ENCODE data around the gene TFCP2. TPM values are rescaled to one million over a fixed set of nuclear protein-coding genes. Genes with fewer than 3 reads are reported as not detected.
A peak's percentile ranks its signal among the peaks of the same experiment; 100 is the strongest.

The TFCP2 gene
- total RNA-seq, 1 experiment from 2014 or later = 27.3 TPM

DNA sequence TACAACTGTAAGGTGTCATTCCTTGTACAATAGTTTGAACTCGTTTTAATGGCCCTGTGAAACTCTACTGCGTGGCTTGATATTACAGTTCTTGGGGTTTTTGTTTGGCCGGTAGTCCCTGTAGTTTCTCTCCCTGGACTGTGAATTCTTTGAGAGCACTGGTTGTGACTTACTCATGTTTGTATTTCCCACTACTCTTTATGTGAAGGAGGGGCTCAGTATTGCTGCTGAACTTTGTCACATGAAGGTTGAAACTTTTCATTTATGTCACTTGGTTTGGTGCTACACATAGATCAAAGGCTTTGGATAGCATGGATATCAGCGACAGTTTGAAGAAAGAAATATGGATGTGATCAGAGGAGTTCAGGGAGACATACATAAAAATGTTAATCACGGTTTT is 46.4 kb upstream of the TFCP2 start:
- ATAC-seq = no peak
- no peaks in the 10 kb centered on the region for H4K20me1 ChIP-seq (ENCODE audit: low read length)
- no TSS peak for BruUV-seq (replicated peaks)
- intact Hi-C loops (cut with micrococcal nuclease) = no loop called here
- H3F3A ChIP-seq (ENCODE audit: low read length, unreplicated experiment) = no peaks in the 10 kb centered on the region
- H3K4me3 ChIP-seq (ENCODE audit: low read length) = no peak overlapping the region
- POLR2A ChIA-PET (ENCODE audit: unreplicated experiment) = no interaction called here
- no peaks in the 10 kb centered on the region for H3K79me2 ChIP-seq (ENCODE audit: low read length)
- H2AFZ ChIP-seq (ENCODE audit: low read length) = no peak overlapping the region
- CTCF ChIA-PET = no interaction called here
- no peak for DNase-seq
- H3K4me1 ChIP-seq (ENCODE audit: insufficient read depth, low read length) = no peaks in the 10 kb centered on the region
- H3K9me3 ChIP-seq (ENCODE audit: low read length) = no peaks in the 10 kb centered on the region
- no peaks in the 10 kb centered on the region for H3K27me3 ChIP-seq (ENCODE audit: low read length)
- TF ChIP-seq EZH2 (IDR thresholded peaks at IDR 0.05; ENCODE audit: low read length, unreplicated experiment) (no peak), EZH2phosphoT487 (IDR thresholded peaks at IDR 0.05; ENCODE audit: borderline replicate concordance, low read length) (no peak)
- TF ChIP-seq, protein P1, sequence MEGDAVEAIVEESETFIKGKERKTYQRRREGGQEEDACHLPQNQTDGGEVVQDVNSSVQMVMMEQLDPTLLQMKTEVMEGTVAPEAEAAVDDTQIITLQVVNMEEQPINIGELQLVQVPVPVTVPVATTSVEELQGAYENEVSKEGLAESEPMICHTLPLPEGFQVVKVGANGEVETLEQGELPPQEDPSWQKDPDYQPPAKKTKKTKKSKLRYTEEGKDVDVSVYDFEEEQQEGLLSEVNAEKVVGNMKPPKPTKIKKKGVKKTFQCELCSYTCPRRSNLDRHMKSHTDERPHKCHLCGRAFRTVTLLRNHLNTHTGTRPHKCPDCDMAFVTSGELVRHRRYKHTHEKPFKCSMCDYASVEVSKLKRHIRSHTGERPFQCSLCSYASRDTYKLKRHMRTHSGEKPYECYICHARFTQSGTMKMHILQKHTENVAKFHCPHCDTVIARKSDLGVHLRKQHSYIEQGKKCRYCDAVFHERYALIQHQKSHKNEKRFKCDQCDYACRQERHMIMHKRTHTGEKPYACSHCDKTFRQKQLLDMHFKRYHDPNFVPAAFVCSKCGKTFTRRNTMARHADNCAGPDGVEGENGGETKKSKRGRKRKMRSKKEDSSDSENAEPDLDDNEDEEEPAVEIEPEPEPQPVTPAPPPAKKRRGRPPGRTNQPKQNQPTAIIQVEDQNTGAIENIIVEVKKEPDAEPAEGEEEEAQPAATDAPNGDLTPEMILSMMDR (conservative IDR thresholded peaks at IDR 0.05; ENCODE audit: low read depth, low read length) = no peak
- H3K9me2 ChIP-seq (replicated peaks; ENCODE audit: low read length) = no peaks in the 10 kb centered on the region
- no peak overlapping the region for H3K27ac ChIP-seq (ENCODE audit: low read length)
- H3K9ac ChIP-seq (ENCODE audit: low read length) = no peak overlapping the region
- no peaks in the 10 kb centered on the region for H3K36me3 ChIP-seq (ENCODE audit: low read depth, low read length)
- H3K4me2 ChIP-seq (ENCODE audit: low read length) = no peak overlapping the region

DNA sequence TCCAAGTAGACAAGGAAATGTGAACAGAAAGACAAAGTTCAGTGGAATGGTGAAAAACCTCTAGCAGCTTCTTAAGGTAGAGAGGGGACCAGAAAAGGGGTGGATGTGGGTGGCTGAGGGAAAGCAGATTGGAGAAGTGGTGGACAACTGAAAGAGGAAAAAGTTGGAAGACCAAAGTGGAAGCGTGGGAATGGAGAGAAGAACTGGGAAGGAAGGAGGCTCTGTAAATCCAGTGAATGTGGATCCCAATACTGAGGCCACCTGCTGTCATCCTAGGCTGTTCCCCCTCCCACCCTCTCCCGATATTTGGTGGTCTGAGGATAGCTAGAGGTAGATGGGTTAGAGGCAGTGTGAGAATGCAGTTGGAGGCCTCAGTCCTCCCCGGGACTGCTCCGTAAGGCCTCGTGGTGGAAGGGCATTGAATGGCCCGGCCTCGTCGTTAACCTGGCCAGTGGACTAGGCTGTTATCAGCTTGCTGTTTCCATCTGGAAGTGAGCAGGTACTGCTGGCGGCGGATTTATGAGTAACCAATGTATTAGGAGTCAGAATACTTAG is 45.7 kb upstream of the TFCP2 start:
- Histone ChIP-seq H4K20me1 (ENCODE audit: low read length) (no peaks in the 10 kb centered on the region), H3K27me3 (ENCODE audit: low read length) (no peaks in the 10 kb centered on the region), H2AFZ (ENCODE audit: low read length) (peak overlapping the region; percentile 79), H3K9ac (ENCODE audit: low read length) (peak overlapping the region; percentile 59), H3K4me2 (ENCODE audit: low read length) (peak overlapping the region; percentile 80), H3K9me2 (replicated peaks; ENCODE audit: low read length) (no peaks in the 10 kb centered on the region), H3K9me3 (ENCODE audit: low read length) (no peaks in the 10 kb centered on the region), H3K4me1 (ENCODE audit: insufficient read depth, low read length) (no peaks in the 10 kb centered on the region), H3K4me3 (ENCODE audit: low read length) (peak overlapping the region; percentile 66), H3F3A (ENCODE audit: low read length, unreplicated experiment) (no peaks in the 10 kb centered on the region), H3K36me3 (ENCODE audit: low read depth, low read length) (no peaks in the 10 kb centered on the region), H3K79me2 (ENCODE audit: low read length) (no peaks in the 10 kb centered on the region), H3K27ac (ENCODE audit: low read length) (no peak overlapping the region)
- no peak for TF ChIP-seq EZH2 (IDR thresholded peaks at IDR 0.05; ENCODE audit: low read length, unreplicated experiment)
- TF ChIP-seq, protein P1 (conservative IDR thresholded peaks at IDR 0.05; ENCODE audit: low read depth, low read length) = no peak
- TF ChIP-seq EZH2phosphoT487 (IDR thresholded peaks at IDR 0.05; ENCODE audit: borderline replicate concordance, low read length) = no peak
- no TSS peak for BruUV-seq (replicated peaks)
- ATAC-seq (no peak), DNase-seq (no peak)
- intact Hi-C loops (cut with micrococcal nuclease) = no loop called here
- CTCF ChIA-PET = interaction anchor here (0.5 kb wide), 1 partner anchor 8 kb away, joined by 7 read pairs; no protein-coding TSS in a partner anchor
- POLR2A ChIA-PET (ENCODE audit: unreplicated experiment) = interaction anchor here (0.6 kb wide), 1 partner anchor 20 kb away, joined by 3 read pairs; the partner anchor contains the start of gene DAZAP2

DNA sequence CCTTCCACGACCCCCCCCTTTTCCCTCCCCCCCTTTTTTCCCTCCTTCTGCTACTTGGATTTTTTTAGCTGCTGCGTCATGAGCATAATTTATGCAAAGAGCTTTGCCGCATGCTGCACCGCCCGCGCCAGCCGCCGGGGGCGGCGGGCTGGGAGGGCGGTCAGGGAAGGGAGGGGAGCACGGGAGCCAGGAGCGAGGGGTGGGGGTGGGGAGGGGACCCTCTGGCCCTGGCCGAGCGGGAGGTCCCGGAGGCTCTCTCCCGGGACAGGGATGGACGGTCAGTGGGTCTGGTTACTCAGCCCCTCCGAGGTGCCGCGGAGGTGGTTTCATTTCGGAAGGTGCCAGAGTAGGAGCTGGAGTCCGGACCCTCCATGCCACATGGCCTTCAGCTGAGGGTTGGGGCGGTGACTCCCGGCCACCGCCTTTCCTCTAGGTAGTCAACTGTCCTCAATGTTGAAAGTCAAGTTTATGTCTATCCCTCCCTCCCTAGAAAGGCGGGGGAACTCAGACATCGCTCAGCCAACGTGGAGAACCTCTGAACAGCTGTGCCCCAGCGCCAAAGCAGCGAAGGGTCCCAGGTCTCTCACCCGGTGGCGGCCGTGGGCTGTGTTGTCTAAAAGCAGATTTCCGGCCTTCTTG is 45.2 kb upstream of the TFCP2 start, which contains the start of gene POU6F1:
Gene POU6F1, minus strand, starts transcription at position 95 of the 639 bp plus-strand sequence. CDS start 11,226 bp downstream, outside the sequence.
- peak within 1 kb of the TSS; percentile 79 for H2AFZ ChIP-seq (ENCODE audit: low read length)
- BruUV-seq (replicated peaks) = no TSS peak
- CTCF ChIA-PET = interaction anchor here (0.5 kb wide), 1 partner anchor 9 kb away, joined by 7 read pairs; no protein-coding TSS in a partner anchor
- POLR2A ChIA-PET (ENCODE audit: unreplicated experiment) = interaction anchor here (0.5 to 0.6 kb wide), 3 partner anchors 20 to 683 kb away, joined by 3 to 4 read pairs (median 3); partner anchors contain the start of gene DAZAP2
- H3K36me3 ChIP-seq (ENCODE audit: low read depth, low read length) = no peaks in the 10 kb centered on the region
- no peaks in the 10 kb centered on the region for H3K9me3 ChIP-seq (ENCODE audit: low read length)
- intact Hi-C loops (cut with micrococcal nuclease) = no loop called here
- no peaks in the 10 kb centered on the region for H4K20me1 ChIP-seq (ENCODE audit: low read length)
- H3K79me2 ChIP-seq (ENCODE audit: low read length) = no peaks in the 10 kb centered on the region
- H3K4me1 ChIP-seq (ENCODE audit: insufficient read depth, low read length) = no peaks in the 10 kb centered on the region
- ATAC-seq (peak; percentile 67), DNase-seq (peak; percentile 49)
- H3K27ac ChIP-seq (ENCODE audit: low read length) = no peak within 1 kb of the TSS
- peak within 1 kb of the TSS; percentile 66 for H3K4me3 ChIP-seq (ENCODE audit: low read length)
- H3K4me2 ChIP-seq (ENCODE audit: low read length) = peak within 1 kb of the TSS; percentile 80
- H3K27me3 ChIP-seq (ENCODE audit: low read length) = no peaks in the 10 kb centered on the region
- no peaks in the 10 kb centered on the region for H3K9me2 ChIP-seq (replicated peaks; ENCODE audit: low read length)
- no peak for TF ChIP-seq EZH2 (IDR thresholded peaks at IDR 0.05; ENCODE audit: low read length, unreplicated experiment)
- TF ChIP-seq EZH2phosphoT487 (IDR thresholded peaks at IDR 0.05; ENCODE audit: borderline replicate concordance, low read length) = no peak
- TF ChIP-seq, protein P1 (conservative IDR thresholded peaks at IDR 0.05; ENCODE audit: low read depth, low read length) = no peak
- peak within 1 kb of the TSS; percentile 59 for H3K9ac ChIP-seq (ENCODE audit: low read length)
- H3F3A ChIP-seq (ENCODE audit: low read length, unreplicated experiment) = no peaks in the 10 kb centered on the region
